CD4-positive, CD25-positive, alpha-beta regulatory T cell (primary cell): Measurements from ENCODE around the gene SUPT5H. TPM values are rescaled to one million over a fixed set of nuclear protein-coding genes. Genes with fewer than 3 reads are reported as not detected.
A peak's percentile ranks its signal among the peaks of the same experiment; 100 is the strongest.

Source experiments
- ATAC-seq, 2 donors: fragments of 150-1000 bp; cut with Tn5 transposase; one replicate each; pipeline ENCODE4 v1.10.0; 2021; ENCODE audit warnings: low read depth in 2 of 2, moderate number of reproducible peaks in 2 of 2, moderate library complexity in 1 of 2
- DNase-seq, 3 donors: peaks; one replicate each; pipeline versions ENCODE4 v3.0.0 to v3.0.0-alpha.2; 2012 to 2022; ENCODE audit warnings: mixed read lengths in 1 of 3
- H3K27ac ChIP-seq: one replicate; pipeline ENCODE4 v1.7.0; 2013; ENCODE audit warnings: mild to moderate bottlenecking, low read length; ENCODE audit not compliant: insufficient read depth, poor library complexity, severe bottlenecking
- H3K27me3 ChIP-seq: one replicate; pipeline ENCODE4 v1.7.0; 2013; ENCODE audit warnings: low read length; ENCODE audit not compliant: control insufficient read depth, insufficient read depth
- H3K36me3 ChIP-seq: one replicate; pipeline ENCODE4 v1.7.0; 2013; ENCODE audit warnings: mild to moderate bottlenecking, low read length, moderate library complexity; ENCODE audit not compliant: control insufficient read depth, insufficient read depth
- H3K4me1 ChIP-seq: 2 replicates; pipeline ENCODE4 v1.7.0; 2013; ENCODE audit warnings: mild to moderate bottlenecking, low read length; ENCODE audit not compliant: insufficient read depth, control insufficient read depth, poor library complexity, severe bottlenecking
- H3K4me3 ChIP-seq: one replicate; pipeline ENCODE4 v1.7.0; 2013; ENCODE audit warnings: low read depth, mild to moderate bottlenecking, low read length, moderate library complexity
- H3K9me3 ChIP-seq, 2 experiments: 1 replicate in 1 of 2; 2 replicates in 1 of 2; pipeline ENCODE4 v1.7.0; 2013; ENCODE audit warnings: low read length in 2 of 2, mild to moderate bottlenecking in 1 of 2, moderate library complexity in 1 of 2; ENCODE audit not compliant: control insufficient read depth in 2 of 2
- H3K27ac Mint-ChIP-seq, 3 donors: one replicate each; pipeline ENCODE4 v1.8.0; 2020 to 2022; ENCODE audit warnings: mild to moderate bottlenecking in 3 of 3, mixed read lengths in 3 of 3, moderate library complexity in 2 of 3
- H3K27me3 Mint-ChIP-seq: one replicate; pipeline ENCODE4 v1.8.0; 2022; ENCODE audit warnings: mild to moderate bottlenecking, mixed read lengths
- H3K36me3 Mint-ChIP-seq: one replicate; pipeline ENCODE4 v1.8.0; 2020; ENCODE audit warnings: mixed read lengths
- H3K4me1 Mint-ChIP-seq, 4 donors: one replicate each; pipeline ENCODE4 v1.8.0; 2020 to 2022; ENCODE audit warnings: mixed read lengths in 4 of 4, mild to moderate bottlenecking in 1 of 4
- H3K4me3 Mint-ChIP-seq, 4 donors: one replicate each; pipeline ENCODE4 v1.8.0; 2020 to 2022; ENCODE audit warnings: mild to moderate bottlenecking in 4 of 4, mixed read lengths in 4 of 4, moderate library complexity in 3 of 4
- H3K9me3 Mint-ChIP-seq, 7 donors: one replicate each; pipeline ENCODE4 v1.8.0; 2020 to 2022; ENCODE audit warnings: mixed read lengths in 7 of 7, mild to moderate bottlenecking in 3 of 7, moderate library complexity in 2 of 7
- polyA plus RNA-seq, 4 donors: library from polyadenylated mRNA; unstranded; fragments of 300-500 nt; fragmentation: Illumina TruSeq; gene quantifications; one replicate each; pipeline ENCODE4 v1.2.3, GENCODE V29; 2021
- total RNA-seq: library from RNA; stranded (reverse); gene quantifications from one replicate; pipeline ENCODE4 v1.2.3, GENCODE V29; 2022

SUPT5H gene
- total and polyA plus RNA-seq, 5 donors from 2014 or later, result 75.1 to 322 (median 83.5) TPM

DNA sequence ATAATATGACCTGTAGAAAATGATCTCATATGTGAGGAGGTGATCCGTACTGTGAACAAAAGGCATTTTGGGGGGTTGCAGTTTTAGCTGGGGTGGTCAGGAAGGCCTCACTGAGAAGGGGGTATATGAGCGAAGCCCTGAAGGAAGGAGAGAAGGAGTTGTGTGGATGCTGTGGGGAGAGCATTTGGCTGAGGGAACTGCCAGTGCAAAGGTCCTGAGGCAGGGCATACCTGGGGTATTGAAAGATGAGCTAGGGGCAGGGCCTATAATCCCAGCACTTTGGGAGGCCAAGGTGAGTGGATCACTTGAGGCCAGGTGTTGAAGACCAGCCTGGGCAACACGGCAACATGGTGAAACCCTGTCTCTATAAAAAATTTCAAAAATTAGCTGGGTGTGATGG is 72.0 kb downstream of the SUPT5H start:
- no peak for DNase-seq
- Mint-ChIP-seq H3K9me3 (peaks cover 0 to 3% (median 0%) of the 10 kb centered on the region in 7 donors), H3K27ac (no peak overlapping the region), H3K4me3 (no peak overlapping the region), H3K4me1 (peaks cover 0 to 17% (median 7%) of the 10 kb centered on the region in 4 donors), H3K27me3 (peaks cover 41% of the 10 kb centered on the region), H3K36me3 (peaks cover 9% of the 10 kb centered on the region)
- H3K27ac ChIP-seq, result no peak overlapping the region
- no peaks in the 10 kb centered on the region for H3K36me3 ChIP-seq
- ATAC-seq, result no peak
- H3K27me3 ChIP-seq, result peaks cover 14% of the 10 kb centered on the region
- H3K9me3 ChIP-seq, result no peaks in the 10 kb centered on the region
- H3K4me3 ChIP-seq, result no peak overlapping the region
- H3K4me1 ChIP-seq, result peaks cover 16% of the 10 kb centered on the region

DNA sequence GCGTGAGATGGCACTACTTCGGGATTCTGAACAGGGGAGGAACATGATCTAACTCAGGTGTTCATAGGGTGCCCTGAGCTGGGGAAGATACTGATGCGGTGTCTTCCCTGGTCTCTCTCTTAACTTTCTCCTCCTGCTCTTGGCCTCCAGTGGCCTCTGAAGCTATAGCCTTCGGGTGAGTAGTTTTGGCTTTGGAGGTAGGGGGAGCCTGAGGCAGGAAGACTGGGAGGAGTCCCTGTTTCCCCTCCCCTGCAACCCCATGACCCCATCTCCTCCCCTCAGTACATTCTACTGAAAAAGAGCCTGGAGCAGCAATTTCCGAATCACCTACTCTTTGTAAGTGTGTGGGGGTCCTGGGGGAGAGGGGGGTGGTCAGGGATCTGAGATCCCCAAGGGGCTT is 73.1 kb downstream of the SUPT5H start:
- peaks cover 14% of the 10 kb centered on the region for H3K27me3 ChIP-seq
- peaks cover 0 to 2% (median 0%) of the 10 kb centered on the region in 7 donors for H3K9me3 Mint-ChIP-seq
- ATAC-seq (no peak), DNase-seq (no peak)
- no peaks in the 10 kb centered on the region for H3K9me3 ChIP-seq
- peaks cover 16% of the 10 kb centered on the region for H3K4me1 ChIP-seq
- peaks cover 0 to 17% (median 7%) of the 10 kb centered on the region in 4 donors for H3K4me1 Mint-ChIP-seq
- no peak overlapping the region for H3K27ac ChIP-seq
- H3K36me3 Mint-ChIP-seq, result peaks cover 9% of the 10 kb centered on the region
- no peak overlapping the region for H3K27ac Mint-ChIP-seq
- H3K36me3 ChIP-seq, result no peaks in the 10 kb centered on the region
- peaks cover 33% of the 10 kb centered on the region for H3K27me3 Mint-ChIP-seq
- no peak overlapping the region for H3K4me3 ChIP-seq
- H3K4me3 Mint-ChIP-seq, result peak overlapping the region in 1 of 4 donors; percentile 13

DNA sequence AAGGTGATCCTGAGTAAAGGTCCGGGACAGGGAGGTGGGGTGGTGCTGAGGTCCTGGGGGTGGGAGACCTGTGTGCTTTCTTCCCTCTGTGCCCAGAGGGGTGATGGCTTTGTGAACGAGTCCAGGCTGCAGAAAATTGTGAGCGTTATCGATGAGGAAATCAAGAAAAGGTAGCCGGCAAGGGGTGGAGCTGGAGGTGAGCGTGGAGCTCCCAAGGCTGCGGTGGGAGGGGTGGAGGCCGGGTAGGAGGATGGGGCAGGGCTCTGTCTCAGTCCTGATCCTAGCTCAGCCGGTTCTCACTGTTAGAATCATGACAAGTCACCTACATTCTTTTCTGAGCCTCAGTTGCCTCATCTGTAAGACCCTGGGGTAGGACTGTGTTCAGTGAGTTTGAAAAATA is 73.6 kb downstream of the SUPT5H start:
- peaks cover 0 to 17% (median 7%) of the 10 kb centered on the region in 4 donors for H3K4me1 Mint-ChIP-seq
- Histone ChIP-seq H3K27me3 (peaks cover 10% of the 10 kb centered on the region), H3K9me3 (no peaks in the 10 kb centered on the region), H3K36me3 (no peaks in the 10 kb centered on the region), H3K4me1 (peaks cover 16% of the 10 kb centered on the region), H3K27ac (no peak overlapping the region), H3K4me3 (no peak overlapping the region)
- H3K9me3 Mint-ChIP-seq, result peaks cover 0 to 2% (median 0%) of the 10 kb centered on the region in 7 donors
- no peak overlapping the region for H3K4me3 Mint-ChIP-seq
- no peak overlapping the region for H3K27ac Mint-ChIP-seq
- ATAC-seq (no peak), DNase-seq (no peak)
- peaks cover 29% of the 10 kb centered on the region for H3K27me3 Mint-ChIP-seq
- peaks cover 9% of the 10 kb centered on the region for H3K36me3 Mint-ChIP-seq

DNA sequence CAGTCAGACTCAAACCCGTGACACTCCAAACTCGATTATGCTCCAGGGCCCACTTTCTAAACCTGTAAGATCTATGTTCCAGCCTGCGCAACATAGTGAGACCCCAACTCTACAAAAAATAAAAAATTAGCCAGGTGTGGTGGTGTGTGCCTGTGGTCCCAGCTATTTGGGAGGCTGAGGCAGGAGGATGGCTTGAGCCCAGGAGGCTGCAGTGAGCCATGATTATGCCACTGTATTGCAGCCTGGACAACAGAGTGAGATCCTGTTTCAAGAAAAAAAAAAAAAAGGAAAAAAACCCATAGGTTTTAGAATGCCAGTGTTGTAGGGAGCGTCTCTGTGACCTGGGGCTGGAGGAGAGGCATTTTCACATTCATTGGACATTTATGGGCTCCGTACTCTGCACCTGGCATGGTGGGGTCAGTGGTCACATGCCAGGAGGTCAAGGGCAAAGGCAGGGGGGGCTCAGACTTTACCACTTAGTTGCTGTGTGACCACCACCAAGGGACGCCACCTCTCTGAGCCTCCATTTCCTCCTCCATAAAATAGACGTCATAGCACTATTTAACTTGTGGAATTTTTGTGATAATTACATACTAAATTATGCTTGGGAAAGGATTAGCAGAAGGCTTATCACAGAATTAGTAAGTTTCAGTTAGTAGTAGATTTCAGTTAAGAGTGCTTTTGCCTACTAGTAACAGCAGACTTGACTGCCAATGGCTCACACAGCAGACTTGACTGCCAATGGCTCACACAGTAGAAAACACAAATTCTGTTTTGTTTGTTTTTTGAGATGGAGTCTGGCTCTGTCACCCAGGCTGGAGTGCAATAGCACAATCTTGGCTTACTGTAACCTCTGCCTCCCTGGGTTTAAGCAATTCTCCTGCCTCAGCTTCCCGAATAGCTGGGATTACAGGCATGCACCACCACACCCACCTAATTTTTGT is 75.4 kb downstream of the SUPT5H start:
- H3K9me3 Mint-ChIP-seq, result peaks cover 0 to 2% (median 0%) of the 10 kb centered on the region in 7 donors
- H3K4me3 ChIP-seq, result no peak overlapping the region
- ATAC-seq (no peak), DNase-seq (no peak)
- H3K27ac ChIP-seq, result no peak overlapping the region
- no peak overlapping the region for H3K4me3 Mint-ChIP-seq
- H3K36me3 Mint-ChIP-seq, result peaks cover 9% of the 10 kb centered on the region
- no peak overlapping the region for H3K27ac Mint-ChIP-seq
- peaks cover 3% of the 10 kb centered on the region for H3K27me3 ChIP-seq
- no peaks in the 10 kb centered on the region for H3K36me3 ChIP-seq
- H3K4me1 ChIP-seq, result peaks cover 3% of the 10 kb centered on the region
- peaks cover 0 to 10% (median 4%) of the 10 kb centered on the region in 4 donors for H3K4me1 Mint-ChIP-seq
- H3K9me3 ChIP-seq, result no peaks in the 10 kb centered on the region
- H3K27me3 Mint-ChIP-seq, result peaks cover 16% of the 10 kb centered on the region

DNA sequence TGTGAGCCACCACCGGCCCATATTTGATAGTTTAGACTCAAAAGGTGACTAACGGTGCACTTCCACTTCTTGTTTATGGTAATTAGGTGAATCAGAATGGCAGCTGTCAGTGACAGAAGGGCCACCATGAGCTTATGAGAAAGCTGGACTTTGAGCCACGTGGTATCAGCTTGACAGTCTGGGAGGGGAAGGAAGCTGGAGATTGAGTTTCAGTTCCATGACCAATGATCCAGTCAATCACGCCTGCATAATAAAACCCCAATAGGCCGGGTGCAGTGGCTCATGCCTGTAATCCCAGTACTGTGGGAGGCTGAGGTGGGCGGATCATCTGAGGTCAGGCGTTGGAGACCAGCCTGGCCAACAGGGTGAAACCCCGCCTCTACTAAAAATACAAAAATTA is 79.1 kb downstream of the SUPT5H start:
- Mint-ChIP-seq H3K27me3 (no peaks in the 10 kb centered on the region), H3K9me3 (no peaks in the 10 kb centered on the region), H3K36me3 (no peaks in the 10 kb centered on the region), H3K4me3 (no peak overlapping the region), H3K4me1 (peaks cover 5 to 8% (median 6%) of the 10 kb centered on the region in 4 donors), H3K27ac (no peak overlapping the region)
- Histone ChIP-seq H3K27ac (no peak overlapping the region), H3K36me3 (no peaks in the 10 kb centered on the region), H3K4me1 (no peaks in the 10 kb centered on the region), H3K4me3 (no peak overlapping the region), H3K9me3 (no peaks in the 10 kb centered on the region), H3K27me3 (no peaks in the 10 kb centered on the region)
- no peak for DNase-seq
- peak in 1 of 2 donors; percentile 28 for ATAC-seq

DNA sequence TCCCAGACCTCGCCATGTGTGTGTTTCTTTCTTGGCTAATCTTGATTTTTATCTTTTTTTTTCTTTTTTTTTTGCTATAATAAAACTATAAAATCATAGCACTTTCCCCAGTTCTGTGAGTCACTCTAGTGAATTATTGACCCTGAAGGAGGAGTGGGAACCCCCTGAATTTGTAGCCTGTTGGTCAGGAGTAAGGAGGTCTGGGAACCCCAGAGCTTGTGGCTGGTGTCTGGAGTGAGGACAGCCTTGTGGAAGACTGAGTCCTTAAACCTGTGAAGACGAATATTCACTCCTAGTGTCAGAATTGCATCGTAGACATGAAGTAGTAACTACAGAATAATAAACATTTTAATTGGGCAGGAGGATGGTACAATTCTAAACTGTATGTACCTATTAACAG is 79.8 kb downstream of the SUPT5H start:
- H3K4me3 ChIP-seq, result no peak overlapping the region
- Mint-ChIP-seq H3K27me3 (no peaks in the 10 kb centered on the region), H3K27ac (no peak overlapping the region), H3K4me3 (no peak overlapping the region), H3K36me3 (no peaks in the 10 kb centered on the region), H3K4me1 (peaks cover 5 to 9% (median 7%) of the 10 kb centered on the region in 4 donors), H3K9me3 (no peaks in the 10 kb centered on the region)
- H3K27ac ChIP-seq, result no peak overlapping the region
- no peak for ATAC-seq
- H3K36me3 ChIP-seq, result no peaks in the 10 kb centered on the region
- DNase-seq, result no peak
- H3K4me1 ChIP-seq, result no peaks in the 10 kb centered on the region
- no peaks in the 10 kb centered on the region for H3K27me3 ChIP-seq
- H3K9me3 ChIP-seq, result no peaks in the 10 kb centered on the region
